Nucleus accumbens (tissue), 56 donors: Measurements from ENCODE around the gene NDUFV2.
"Not testable (repeated sequence)": the region's sequence is repeated elsewhere in the genome, so short reads cannot be mapped to it uniquely, and the experiment has no call there.

Experiments
- DNase-seq, 56 donors: peaks; one replicate each; lab custom pipeline; 2025; lab: John Stamatoyannopoulos, UW

The NDUFV2 gene

DNA sequence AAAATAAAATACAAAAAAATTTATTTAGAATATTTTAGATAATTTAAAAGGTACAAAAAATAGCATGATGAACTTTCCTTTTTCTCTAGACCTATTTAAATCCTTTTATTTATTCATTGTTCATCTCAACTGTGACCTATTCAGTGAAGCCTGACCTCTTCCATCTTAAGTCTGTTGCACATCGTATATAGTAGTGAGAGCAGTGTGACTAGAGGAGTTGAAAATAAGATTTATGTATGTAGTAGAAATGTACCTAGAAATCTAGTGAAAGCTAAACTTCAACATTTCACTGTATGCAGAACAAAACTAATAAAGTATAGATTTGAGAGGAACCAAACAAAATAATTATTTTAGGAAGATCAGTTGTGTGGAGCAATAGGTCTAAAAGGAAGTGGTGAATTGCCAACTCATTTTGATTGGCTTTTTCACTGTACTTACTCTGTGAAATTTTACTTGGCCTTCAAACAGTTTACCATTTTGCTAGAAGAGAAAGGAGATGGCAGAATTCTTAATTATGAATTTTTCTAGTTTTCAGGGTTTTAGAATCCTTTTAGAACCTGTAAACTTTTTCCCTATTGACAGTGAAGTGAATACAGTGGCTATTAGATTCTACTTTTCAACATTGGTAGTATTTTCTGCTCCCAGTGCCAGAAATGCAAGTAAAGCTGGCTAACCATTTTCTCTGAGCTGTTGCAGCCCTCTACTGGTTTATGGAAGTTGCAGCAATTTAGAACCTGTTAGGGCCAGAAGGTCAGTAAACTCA lies 45.1 kb downstream of the NDUFV2 start:
- peak in 22 of 56 donors; percentile 3 to 43 (median 9) for DNase-seq

DNA sequence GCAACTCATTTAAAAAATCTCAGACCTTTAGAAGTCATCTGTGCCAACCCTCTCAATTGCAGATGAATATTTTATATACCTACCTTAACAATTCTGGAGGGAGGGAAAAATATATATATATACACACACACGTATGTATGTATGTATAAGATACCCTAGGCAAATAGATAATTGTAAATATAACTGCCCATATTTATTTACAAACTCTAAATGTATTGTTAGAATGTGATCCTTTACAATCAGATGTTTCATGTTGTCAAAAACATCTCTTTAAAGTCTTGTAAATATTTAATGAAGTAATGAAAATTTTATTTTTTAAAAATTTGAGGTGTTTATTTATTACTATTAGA lies 45.7 kb downstream of the NDUFV2 start:
- DNase-seq: no peak

DNA sequence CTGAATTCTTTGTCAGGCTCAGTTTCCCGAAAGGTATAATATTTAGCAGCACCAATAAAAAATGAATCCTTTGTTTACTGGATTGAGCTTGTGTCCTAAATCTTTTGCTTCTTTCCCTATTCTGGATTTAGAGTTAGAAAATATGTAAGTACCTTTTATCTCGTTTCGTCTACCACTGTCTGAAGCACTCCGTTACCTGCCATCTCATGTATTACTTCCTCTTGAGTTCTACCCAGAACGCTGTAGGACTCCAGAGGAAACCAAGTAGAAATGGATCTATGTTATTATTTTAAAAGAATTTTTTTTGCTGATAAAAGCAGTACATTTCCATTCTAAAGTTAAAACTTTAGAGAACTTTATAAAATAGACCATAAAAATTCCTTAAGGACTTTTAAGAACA lies 47.6 kb downstream of the NDUFV2 start:
- DNase-seq: no peak

DNA sequence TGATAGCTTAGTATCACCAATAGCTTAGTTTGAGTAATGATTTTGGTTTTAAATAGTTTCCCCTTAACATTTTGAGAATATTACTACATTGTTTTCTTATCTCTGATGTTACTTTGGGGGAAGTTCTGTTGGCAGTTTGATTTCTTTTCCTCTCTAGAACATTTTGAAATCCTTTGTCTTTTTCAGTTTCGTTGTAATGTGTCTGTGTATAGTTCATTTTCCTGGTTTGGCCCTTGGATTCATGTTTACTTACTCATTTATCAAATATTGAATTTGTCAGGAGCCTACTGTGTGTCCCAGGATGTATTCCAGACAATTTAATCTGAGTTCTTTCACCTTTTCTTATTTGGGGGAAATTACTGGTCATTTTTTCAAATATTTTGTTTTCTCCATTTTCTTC lies 50.8 kb downstream of the NDUFV2 start:
- no peak for DNase-seq

DNA sequence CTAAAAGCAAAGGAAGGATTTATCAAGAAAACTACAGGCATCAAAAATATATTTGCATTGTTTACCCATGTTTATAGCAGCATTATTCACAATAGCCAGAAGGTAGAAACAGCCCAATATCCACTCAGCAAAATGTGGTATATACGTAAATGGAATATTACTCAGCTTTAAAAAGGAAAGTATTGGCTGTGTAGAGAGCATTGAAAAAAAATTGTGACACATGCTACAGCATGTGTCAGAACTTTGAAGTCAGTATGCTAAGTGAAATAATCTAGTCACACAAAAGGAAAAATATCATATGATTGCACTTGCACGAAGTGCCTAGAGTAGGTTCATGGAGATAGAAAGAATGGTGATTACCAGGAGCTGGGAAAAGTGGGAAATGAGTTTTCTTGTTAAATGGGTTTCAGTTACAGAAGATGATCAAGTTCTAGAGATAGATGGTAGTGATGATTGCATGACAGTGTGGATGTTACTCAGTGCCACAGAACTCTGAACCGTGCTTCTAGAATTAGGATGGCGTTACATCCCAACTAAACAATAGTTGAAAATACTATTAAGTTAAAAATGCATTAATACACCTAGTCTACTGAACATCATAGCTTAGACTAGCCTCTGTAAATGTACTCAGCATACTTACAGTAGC lies 54.2 kb downstream of the NDUFV2 start:
- no peak for DNase-seq

DNA sequence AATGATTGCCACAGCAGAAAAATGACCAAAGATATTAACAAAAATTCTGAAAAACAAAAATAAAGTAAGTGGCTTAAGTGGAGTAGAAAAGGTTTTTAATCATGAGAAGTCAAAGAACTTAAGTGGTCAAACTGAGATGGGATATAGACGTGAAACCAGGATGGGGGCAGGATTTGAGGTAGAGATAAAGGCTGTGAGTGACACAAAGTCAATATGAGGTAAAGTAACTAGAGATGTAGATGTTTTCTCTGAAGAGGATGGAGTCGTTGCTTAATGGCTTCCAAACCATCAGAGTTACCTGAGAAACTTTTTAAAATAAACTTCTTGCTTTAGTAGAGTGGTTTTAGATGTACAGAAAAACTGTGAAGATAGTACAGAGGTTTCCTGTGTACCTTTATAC lies 55.3 kb downstream of the NDUFV2 start:
- DNase-seq: no peak

DNA sequence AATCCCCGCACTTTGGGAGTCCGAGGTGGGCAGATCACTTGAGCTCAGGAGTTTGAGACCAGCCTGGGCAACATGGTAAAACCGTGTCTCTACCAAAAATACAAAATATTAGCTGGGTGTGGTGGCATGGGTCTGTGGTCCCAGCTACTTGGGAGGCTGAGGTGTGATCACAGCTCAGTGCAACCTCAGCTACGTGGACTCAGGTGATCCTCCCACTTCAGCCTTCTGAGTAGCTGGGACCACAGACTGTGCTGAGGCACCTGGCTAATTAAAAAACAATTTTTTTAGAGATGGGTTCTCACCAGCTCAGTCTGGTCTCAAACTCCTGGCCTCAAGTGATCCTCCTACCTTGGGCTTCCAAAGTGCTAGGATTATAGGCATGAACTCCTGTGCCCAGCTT lies 57.5 kb downstream of the NDUFV2 start:
- DNase-seq: no peak

DNA sequence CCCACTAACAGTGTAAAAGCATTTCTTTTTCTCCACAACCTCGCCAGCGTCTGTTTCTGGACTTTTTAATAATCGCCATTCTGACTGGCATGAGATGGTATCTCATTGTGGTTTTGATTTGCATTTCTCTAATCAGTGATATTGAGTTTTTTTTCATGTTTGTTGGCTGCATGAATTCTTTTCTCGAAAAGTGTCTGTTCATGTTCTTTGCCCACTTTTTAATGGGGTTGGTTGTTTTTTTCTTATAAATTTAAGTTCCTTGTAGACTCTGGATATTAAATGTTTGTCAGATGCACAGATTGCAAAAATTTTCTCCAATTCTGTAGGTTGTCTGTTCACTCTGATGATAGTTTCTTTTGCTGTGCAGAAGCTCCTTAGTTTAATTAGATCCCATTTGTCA lies 60.2 kb downstream of the NDUFV2 start:
- DNase-seq: not testable (repeated sequence)

DNA sequence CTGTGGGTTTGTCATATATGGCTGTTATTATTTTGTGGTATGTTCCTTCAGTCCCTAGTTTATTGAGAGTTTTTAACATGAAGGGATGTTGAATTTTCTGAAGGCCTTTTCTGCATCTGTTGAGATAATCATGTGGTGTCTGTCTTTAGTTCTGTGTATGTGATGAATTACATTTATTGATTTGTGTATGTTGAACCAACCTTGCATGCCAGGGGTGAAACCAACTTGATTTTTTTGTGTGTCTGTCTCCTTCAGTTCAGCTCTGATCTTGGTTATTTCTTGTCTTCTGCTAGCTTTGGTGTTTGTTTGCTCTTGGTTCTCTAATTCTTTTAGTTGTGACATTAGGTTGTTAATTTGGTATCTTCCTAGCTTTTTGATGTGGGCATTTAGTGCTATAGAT lies 61.6 kb downstream of the NDUFV2 start:
- DNase-seq: not testable (repeated sequence)

DNA sequence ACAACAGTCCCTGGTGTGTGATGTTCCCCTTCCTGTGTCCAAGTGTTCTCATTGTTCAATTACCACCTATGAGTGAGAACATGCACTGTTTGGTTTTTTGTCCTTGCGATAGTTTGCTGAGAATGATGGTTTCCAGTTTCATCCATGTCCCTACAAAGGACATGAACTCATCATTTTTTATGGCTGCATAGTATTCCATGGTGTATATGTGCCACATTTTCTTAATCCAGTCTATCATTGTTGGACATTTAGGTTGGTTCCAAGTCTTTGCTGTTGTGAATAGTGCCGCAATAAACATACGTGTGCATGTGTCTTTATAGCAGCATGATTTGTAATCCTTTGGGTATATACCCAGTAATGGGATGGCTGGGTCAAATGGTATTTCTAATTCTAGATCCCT lies 63.4 kb downstream of the NDUFV2 start:
- DNase-seq: not testable (repeated sequence)

DNA sequence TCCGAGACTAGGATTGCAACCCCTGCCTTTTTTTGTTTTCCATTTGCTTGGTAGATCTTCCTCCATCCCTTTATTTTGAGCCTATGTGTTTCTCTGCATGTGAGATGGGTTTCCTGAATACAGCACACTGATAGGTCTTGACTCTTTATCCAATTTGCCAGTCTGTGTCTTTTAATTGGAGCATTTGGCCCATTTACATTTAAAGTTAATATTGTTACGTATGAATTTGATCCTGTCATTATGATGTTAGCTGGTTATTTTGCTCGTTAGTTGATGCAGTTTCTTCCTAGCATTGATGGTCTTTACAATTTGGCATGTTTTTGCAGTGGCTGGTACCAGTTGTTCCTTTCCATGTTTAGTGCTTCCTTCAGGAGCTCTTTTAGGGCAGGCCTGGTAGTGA lies 67.0 kb downstream of the NDUFV2 start:
- DNase-seq: not testable (repeated sequence)

DNA sequence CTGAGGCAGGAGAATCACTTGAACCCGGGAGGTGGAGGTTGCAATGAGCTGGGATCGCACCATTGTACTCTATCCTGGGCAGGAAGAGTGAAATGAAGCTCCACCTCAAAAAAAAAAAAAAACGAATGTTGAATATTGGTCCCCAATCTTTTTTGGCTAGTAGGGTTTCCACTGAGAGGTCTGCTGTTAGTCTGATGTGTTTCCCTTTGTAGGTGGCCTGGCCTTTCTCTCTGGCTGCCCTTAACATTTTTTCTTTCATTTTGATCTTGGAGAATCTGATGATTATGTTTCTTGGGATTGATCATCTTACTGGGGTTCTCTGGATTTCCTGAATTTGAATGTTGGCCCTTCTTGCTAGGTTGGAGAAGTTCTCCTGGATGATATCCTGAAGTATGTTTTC lies 69.4 kb downstream of the NDUFV2 start:
- not testable (repeated sequence) for DNase-seq

DNA sequence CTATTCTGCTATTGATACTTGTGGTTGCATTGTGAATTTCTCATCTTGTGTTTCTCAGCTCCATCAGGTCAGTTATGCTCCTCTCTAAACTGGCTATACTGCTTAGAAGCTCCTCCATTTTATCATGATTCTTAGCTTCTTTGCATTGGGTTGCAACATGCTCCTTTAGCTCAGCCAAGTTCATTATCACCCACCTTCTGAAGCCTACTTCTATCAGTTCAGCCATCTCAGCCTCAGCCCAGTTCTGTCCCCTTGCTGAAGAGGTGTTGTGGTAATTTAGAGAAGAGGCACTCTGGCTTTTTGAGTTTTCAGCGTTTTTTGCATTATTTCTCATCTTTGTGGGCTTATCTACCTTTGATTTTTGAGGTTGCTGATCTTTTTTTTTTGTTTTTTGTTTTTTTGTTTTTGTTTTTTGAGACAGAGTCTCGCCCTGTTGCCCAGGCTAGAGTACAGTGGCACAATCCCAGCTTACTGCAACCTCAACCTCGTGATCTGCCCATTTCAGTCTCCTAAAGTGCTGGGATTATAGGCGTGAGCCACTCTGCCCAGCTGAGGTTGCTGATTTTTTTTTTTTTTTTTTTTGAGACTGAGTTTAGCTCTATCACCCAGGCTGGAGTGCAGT lies 70.1 kb downstream of the NDUFV2 start:
- no peak for DNase-seq

DNA sequence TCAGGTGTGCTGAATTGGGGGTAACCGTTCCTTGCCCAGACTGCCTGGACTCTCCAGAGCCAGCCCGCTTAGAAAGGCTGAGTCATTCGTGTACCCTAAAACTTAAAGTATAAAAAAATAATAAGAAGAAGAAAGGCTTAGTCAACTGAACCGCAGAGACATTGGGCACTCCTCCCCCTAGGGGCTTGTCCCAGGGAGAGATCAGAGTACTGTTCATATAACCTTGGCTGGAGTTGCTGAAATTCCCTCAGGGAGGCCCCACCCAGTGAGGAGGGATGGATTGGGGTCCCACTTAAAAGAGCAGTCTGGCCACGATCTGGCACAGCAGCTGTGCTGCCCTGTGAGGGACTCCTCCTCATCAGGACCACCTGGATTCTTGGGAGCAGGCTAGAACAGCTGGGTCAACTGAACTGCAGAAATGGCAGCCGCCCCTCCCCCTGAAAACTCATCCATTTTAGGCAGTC lies 71.3 kb downstream of the NDUFV2 start:
- no peak for DNase-seq

DNA sequence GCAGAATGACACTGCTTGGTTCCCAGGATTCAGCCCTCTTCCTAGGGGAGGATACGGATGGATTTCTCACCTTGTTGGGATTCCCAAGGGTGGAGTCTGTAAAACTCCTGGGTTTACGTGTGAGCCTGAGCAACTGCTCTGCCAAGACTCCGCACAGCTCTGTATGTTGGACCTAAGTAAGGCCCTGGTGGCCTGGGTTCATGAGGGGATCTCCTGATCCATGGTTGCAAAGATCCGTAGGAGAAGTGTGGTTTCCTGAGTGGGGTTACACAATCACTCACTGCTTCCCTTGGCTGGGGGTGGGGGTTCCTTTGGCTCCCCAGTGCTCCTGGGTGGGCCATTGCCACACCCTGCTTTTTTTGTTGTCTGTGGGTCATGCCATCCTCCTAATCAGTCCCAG lies 71.8 kb downstream of the NDUFV2 start:
- DNase-seq: no peak

DNA sequence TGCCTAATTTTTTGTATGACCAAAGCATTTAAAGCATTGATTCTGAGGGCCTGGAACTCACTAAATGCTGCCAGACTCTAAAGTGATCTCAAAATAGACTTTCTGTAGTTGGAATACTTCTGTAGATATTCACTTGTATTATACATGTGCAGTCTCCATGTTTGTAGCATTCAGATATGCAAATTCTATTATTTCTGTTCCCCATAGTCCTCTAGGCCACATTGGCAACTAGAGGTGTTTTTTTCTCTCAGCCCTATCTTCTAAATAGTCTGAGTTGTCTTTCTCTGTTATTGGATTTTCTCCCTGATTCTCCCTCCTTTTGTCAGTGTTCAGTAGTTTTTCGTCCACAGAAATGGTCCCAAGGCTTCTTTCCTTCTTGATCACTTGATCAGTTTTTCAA lies 72.6 kb downstream of the NDUFV2 start:
- DNase-seq: no peak

DNA sequence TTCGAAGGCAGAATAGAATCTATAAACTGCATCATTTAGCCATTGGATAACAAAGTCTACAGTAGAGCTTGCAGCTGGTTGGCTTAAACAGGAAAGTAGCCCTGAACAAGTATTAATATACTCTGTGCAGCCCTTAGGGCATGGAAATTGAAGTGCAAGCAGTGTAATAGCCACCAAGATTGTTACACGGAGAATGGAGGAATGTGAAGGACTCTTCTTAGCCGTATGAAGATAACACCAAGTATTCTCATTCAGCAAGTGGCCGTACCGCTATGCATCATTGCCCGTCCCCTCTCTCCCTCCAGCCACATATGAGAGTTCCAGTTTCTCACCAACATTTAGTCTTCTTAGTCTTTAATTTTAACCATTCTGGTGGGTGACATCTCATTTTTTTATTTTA lies 74.5 kb downstream of the NDUFV2 start:
- DNase-seq: no peak

DNA sequence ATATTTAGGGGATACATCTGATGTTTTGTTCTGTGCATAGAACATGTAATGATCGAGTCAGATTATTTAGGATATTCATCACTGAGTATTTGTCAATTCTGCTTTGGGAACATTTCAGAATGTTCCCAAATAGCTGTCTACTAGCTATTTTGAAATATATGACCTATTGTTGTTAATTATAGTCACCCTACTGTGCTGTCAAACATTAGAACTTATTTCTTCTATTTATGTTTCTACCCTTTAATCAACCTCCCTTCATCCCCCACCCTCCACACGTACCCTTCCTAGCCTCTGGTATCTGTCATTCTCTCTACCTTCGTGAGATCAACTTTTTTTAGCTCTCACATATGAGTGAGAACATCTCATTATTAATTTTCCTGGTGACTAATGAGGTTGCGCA lies 75.0 kb downstream of the NDUFV2 start:
- no peak for DNase-seq

DNA sequence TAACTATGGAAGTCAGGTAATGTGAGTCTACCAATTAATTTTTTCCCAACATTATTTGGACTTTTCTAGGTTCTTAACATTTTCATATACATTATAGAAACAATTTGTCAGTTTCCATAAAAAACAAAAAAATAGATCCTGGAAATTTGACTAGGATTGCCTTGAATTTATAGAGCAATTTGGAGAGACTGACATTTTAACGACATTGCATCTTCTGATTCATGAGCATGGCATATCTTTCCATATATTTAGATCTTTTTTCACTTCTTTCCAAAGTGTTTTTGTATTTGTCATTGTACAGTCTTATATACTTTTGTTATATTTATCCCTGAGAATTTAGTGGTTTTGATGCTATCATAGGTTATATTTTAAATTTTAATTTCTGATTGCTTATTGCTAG lies 76.1 kb downstream of the NDUFV2 start:
- no peak for DNase-seq

DNA sequence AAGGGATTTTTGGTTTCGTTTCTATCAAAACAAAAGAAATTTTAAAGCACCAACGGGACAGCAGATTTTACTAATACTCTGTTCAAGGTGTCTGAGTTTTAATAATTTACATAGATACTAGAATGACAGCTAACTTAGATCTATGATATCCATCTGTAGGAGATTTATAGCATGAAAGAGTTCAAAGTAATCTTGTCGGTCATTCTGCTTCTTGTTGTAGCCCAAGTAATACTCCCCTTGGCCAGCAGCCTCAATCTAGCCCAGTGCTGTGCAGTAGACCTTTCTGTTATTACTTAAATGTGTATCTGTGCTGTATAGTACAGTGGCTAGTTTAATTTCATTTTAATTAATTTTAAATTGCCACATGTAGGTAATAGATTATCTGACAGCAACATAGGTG lies 78.8 kb downstream of the NDUFV2 start:
- no peak for DNase-seq

DNA sequence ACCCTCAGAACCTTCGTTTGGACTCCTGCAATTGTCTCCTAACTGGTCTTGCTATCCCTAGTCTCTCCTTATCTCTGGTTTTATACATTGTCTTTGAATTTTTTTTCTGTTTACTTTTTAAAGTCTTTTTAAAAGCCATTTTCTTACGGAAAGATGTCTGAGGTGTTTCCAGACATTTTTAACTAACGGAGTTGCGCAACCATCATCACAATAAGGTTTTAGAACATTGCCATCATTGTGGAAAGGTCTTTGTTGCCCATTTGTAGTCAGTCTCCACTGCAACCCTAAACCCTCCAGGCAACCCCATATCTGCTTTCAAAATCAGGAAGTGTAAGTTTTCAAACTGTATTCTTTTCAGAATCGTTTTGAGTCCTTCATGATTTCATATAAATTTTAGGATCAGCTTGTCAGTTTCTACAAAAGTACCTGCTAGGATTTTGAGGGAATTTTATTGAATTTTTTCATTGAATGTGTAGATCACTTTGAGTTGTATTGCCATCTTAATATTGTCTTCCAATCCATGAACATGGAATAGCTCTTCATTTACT lies 80.4 kb downstream of the NDUFV2 start:
- no peak for DNase-seq
